NCI-H82 (cell line): ENCODE measurements around the gene SMYD3.

Experiments used
- DNase-seq: peaks from one replicate; lab custom pipeline; 2025; lab: John Stamatoyannopoulos, UW

Gene SMYD3

GRCh38 chr1:246306415-246307037, 200.6 kb downstream of the SMYD3 start:
- peak; percentile 92 for DNase-seq

- DNase-seq: peak; percentile 81
These were observed 202.4 kb downstream of the SMYD3 start for GRCh38 chr1:246304484-246305259.

GRCh38 chr1:246302711-246303317, 204.3 kb downstream of the SMYD3 start:
- DNase-seq: no peak

GRCh38 chr1:246302251-246302625, 204.8 kb downstream of the SMYD3 start:
- DNase-seq: no peak

GRCh38 chr1:246301553-246302250, 205.4 kb downstream of the SMYD3 start:
- peak; percentile 30 for DNase-seq

- DNase-seq: no peak
These were observed 206.2 kb downstream of the SMYD3 start for GRCh38 chr1:246300626-246301549.

GRCh38 chr1:246297279-246298265, 209.5 kb downstream of the SMYD3 start:
- DNase-seq: no peak

GRCh38 chr1:246295968-246296367, 211.1 kb downstream of the SMYD3 start:
- DNase-seq: no peak

GRCh38 chr1:246295340-246295739, 211.7 kb downstream of the SMYD3 start:
- DNase-seq: no peak

GRCh38 chr1:246294263-246294662, 212.8 kb downstream of the SMYD3 start:
- no peak for DNase-seq

GRCh38 chr1:246293366-246294121, 213.5 kb downstream of the SMYD3 start:
- DNase-seq: no peak

- DNase-seq: no peak
These were observed 214.5 kb downstream of the SMYD3 start for GRCh38 chr1:246292571-246292970.

GRCh38 chr1:246291127-246291526, 216.0 kb downstream of the SMYD3 start:
- DNase-seq: no peak

GRCh38 chr1:246283771-246284410, 223.2 kb downstream of the SMYD3 start:
- DNase-seq: no peak

- DNase-seq: no peak
These were observed 225.4 kb downstream of the SMYD3 start for GRCh38 chr1:246281639-246282038.

- DNase-seq: no peak
These were observed 225.9 kb downstream of the SMYD3 start for GRCh38 chr1:246281195-246281594.

- peak; percentile 30 for DNase-seq
These were observed 226.5 kb downstream of the SMYD3 start for GRCh38 chr1:246280551-246280950.

- DNase-seq: no peak
These were observed 227.7 kb downstream of the SMYD3 start for GRCh38 chr1:246279402-246279801.

GRCh38 chr1:246278371-246278770, 228.7 kb downstream of the SMYD3 start:
- no peak for DNase-seq
